NCI-H748 (cell line): ENCODE measurements around the gene EVX1.

Experiments
- DNase-seq: peaks from one replicate; lab custom pipeline; 2025; ENCODE audit not compliant: unreplicated experiment; lab: John Stamatoyannopoulos, UW

EVX1 gene

GRCh38 chr7:27204851-27205322 is 37.7 kb upstream of the EVX1 start:
- DNase-seq, result no peak

DNA sequence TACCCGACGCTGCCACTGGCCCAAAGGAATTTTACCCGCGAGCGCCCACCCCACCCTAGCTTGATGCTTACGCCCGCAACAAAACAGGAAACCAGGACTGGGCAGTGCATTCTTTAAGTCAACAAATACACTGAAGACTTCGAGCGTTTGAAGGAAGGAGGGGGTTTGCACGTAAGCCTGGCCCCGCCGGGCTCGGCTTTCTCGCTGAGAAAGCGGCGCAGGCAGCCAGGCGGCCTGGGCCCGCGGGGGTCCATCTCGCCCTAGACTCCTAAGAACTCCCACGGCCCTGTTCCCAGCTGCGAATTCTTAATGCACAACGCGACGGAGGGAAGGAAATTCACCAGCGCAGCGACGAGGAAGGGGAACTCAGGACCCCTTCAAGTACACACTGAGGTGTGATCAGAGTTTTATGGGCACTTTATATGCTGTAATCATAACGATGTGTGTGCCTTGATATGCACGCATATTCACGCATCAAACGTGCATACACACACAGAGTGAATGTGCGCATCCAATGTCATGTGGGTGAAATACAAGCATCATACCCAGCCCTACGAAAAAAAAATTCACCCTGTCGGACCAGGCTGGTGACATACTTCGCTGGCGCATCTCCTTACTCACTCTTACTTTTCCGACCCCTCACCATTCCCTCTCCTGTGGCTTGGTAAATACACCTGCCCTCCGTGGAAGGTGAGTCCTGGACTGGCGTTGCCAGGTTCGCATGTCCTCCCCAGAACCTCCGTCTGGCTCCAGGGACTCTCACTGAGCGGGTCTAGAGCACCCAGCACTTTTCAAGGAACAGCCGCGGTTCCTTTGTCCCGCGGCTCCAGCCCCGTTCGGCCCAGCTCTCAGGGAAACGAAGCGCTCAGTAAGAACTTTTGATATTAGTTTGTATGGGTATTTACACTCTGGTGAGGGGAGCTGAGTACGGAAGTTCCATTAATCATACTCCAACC is 37.0 kb upstream of the EVX1 start:
- DNase-seq, result no peak

- DNase-seq, result no peak
These were observed 35.1 kb upstream of the EVX1 start for GRCh38 chr7:27207348-27207985.

GRCh38 chr7:27208998-27209397 is 33.6 kb upstream of the EVX1 start:
- no peak for DNase-seq

DNA sequence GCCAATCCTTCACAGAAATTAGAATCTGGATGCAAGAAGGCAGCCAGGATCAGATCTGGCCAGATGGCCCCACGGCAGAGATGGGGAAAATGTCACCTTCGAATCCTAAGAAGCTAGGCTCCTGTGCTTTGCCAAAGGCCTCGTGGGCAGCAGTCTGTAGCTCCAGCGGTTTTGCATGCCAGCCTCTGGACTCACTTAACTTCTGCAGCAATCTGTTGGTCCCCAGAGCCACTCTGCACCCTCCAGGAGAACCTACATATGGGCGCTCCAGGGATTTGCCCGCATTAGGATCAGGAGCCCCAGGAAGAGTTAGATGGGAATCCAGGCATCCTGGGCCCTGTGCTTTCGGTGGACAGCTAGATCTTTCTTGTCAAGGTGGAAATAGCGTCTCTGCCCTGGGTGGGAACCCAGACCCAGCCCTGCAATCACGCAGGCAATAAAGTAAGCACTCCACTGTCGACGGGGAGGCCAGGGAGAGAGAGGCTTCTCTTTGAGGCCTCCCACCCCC is 32.6 kb upstream of the EVX1 start:
- no peak for DNase-seq

GRCh38 chr7:27210441-27211083 is 32.0 kb upstream of the EVX1 start:
- DNase-seq, result no peak

DNA sequence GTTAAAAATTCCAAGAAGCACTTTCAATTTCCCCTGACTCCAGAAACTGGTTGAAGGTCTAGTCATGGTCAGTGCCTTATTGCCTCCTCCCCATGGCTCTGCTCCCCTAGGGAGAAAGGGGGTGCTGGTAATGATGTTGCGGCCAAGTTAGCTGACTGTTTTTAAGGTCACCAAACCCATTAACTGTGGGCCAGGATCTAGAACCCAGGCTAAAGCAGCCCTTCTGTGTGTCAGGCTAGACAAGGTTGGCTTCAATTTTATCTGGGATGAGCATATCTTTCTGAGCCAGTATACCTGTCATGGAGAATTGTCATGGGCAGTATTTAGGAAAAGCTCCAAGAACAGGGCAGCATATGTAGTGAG is 31.5 kb upstream of the EVX1 start:
- no peak for DNase-seq

DNA sequence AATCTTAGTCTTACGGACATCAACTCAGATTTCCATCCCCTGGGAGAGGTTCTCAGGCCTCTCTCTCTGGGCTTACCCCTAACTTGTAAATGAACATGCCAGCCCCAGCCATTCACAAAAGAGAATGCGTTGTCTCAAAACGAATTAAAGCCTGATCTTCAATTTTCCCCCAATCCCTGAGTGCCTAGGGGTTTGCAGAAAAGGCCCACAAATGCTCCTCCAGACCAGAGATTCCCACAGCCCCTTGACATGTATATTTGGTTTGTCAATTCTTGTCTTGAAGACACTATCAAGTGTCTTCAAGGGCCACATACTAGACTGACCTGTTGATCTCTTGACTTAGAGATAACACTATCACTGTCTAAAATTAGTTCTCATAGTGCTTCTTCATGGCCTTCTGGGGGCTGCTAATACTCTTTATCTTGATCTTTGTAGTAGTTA is 30.8 kb upstream of the EVX1 start:
- no peak for DNase-seq

DNA sequence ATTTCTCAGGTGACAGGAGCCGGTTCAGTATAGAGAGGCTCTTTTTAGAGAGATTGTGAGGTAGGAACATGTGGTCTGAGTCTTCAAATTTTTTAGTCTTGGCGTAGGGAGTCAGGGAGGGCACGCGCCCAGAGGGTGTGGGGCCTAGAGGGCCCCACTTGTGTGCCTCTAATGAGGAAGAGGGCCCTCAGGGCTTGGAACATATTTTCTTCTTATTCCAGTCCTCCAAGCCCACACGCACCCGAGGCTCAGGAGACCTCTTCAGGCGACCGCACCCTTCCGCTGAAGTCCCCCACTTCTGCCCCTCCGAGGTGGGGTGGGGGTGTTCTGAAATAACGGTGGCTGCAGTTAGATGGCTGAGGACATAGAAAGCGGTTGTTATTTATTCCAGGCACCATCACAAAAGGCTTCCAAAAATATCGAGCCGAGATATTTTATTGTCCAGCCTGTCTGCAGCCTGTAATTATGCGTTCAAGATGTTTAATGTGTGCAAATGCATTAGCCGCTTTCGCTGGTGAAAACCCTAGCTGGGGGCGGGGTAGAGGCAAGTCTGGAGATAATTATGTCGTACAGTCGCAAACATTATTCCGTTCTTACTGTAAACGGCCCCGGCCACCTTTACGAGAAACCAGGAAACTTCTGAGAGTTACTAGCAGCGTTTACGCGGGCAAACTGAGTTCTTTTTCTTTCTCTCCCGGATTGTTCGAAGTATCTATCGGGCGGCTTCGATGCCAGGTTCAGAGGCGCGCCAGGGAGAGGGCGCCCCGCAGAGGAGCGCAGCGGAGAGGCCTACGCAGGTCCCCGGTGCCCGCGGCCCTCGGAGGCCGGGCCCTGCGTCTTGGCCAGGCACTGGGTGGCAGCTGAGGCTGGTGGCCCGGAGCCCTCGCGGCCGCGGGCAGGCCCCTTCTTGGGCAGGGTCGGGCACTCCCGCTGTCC is 29.8 kb upstream of the EVX1 start:
- peak; percentile 73 for DNase-seq

DNA sequence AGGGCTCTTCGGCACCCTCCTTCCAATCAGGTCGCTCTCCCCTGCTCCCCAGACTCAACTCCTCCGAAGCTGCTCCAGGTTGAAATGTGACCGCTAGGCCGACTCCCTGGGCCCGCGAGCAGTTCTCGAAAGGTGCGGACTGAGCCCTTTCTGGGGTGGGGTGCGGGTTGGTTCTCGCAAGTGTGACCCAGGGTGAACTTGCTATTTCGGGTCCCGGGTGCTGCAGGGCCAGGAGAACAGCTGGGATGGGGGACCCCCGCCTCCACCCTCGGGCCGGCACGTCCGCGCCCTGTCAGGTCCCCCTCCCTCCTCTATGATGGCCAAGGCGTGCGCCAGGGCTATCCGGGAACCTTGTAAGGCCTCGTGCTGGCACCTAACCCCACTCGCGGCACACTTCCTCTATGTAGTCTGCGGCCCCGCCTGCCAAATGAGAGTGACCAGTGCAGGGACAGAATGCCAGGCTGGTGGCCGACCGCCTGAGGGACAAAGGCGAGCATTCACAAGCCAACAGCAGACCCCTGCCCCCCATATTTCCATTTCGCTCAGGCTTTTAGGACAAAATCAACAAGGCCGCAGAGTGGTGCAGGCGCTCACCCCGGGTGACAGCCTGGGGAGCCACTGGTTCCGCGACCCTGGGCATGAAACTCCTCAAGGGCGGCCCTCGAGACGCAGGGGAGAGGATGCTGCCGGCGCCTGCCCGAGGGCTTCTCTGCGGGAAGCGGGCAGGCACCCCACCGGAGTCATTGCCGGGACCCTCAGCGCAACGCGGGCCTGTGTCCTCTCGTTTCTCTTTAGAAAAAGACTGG is 29.0 kb upstream of the EVX1 start:
- no peak for DNase-seq

- no peak for DNase-seq
These were observed 28.2 kb upstream of the EVX1 start for GRCh38 chr7:27214239-27214950.

GRCh38 chr7:27215356-27215755 is 27.2 kb upstream of the EVX1 start:
- DNase-seq, result no peak

- DNase-seq, result no peak
These were observed 24.7 kb upstream of the EVX1 start for GRCh38 chr7:27217951-27218350.

- DNase-seq, result no peak
These were observed 22.8 kb upstream of the EVX1 start for GRCh38 chr7:27219821-27220220.

DNA sequence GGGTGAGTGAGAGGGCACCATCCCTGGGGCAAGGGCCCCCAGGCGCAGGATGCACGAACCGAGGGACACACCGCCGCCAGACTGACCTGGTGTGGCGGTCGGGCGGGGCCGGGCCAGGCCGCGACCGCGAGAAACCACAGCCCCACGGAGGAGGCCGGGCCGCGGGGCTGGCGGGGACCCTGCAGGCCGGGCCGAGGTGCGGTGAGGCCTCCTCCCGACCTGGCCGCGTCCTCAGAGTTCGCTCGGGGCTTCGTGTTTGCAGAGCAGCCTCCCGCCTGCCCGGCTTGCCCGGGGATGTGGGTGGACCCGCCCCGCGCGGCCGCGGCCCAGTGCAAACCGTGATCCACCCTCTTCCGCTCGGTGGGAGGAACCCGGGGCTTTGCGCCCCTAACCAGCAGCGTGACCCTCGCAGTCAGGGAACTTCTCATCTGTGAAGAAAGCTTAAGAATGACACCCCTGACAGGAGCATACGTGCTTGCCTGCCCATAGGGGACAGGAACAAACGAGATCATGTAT is 22.1 kb upstream of the EVX1 start:
- DNase-seq, result no peak

GRCh38 chr7:27221201-27221797 is 21.3 kb upstream of the EVX1 start:
- DNase-seq, result no peak

DNA sequence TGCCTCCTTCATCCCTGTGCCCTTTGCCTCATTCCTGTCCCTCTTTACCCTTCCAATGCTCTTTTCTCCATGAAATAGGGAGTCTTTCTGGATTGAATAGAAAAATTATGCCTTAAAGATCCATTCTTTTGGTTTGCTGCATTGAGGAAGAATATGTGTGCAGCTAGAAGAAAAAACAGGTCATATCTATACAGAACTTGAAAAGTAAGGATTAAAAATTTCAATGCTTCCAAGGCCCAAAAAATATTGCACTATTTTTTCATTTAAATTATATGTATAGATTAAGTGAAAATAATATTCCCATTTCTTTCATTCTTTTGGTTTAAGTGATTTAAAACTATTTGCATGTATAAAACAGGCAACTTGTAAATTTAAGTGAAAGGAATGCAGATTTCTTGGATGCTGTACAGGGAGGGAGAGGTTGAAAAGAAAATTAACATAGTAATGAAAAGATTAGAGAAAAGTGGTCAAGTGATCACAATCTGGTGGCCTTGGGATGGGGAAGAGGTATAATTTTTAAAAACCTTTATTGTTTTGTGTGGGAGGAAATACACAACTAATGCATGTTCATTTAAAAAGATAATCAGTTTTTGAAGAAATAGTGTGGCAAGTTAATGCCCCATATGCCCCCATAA is 18.5 kb upstream of the EVX1 start:
- no peak for DNase-seq
